Placental pericyte (primary cell): ENCODE results near the gene LZTS2. TPM values are rescaled to one million over a fixed set of nuclear protein-coding genes. Genes with fewer than 3 reads are reported as not detected.

Experiments used
- small RNA-seq: library from RNA; depleted of rRNA; stranded (forward); fragments of <200 nt; gene quantifications from one replicate; pipeline ENCODE3, GENCODE V24; 2012; ENCODE audit warnings: low replicate concordance
- total RNA-seq: library from RNA; depleted of rRNA; stranded (reverse); fragments of >200 nt; gene quantifications from 2 replicates; pipeline ENCODE4 v1.2.3, GENCODE V29; 2012

Gene LZTS2
- 77.5 and 91.2 TPM in 2 replicates for total RNA-seq

GRCh38 chr10:100999742-101000126 is at the start of gene LZTS2:
Gene LZTS2, plus strand, starts transcription at chr10:100999808. Its CDS starts 2,731 bp downstream, at chr10:101002539.

GRCh38 chr10:100969187-100970075 is 30.2 kb upstream of the LZTS2 start, which contains the start of gene SEMA4G:
Gene SEMA4G, plus strand, starts transcription at chr10:100969504. Its CDS starts 3,409 bp downstream, at chr10:100972913.

GRCh38 chr10:100986952-100987684 is 12.5 kb upstream of the LZTS2 start, which contains the start of the genes MRPL43 and TWNK:
Gene MRPL43, minus strand, starts transcription at chr10:100987497. Its CDS starts 54 bp downstream, at chr10:100987443.
Gene TWNK, plus strand, starts transcription at chr10:100987543. Its CDS starts 668 bp downstream, at chr10:100988211.

GRCh38 chr10:101031128-101031795 is 31.7 kb downstream of the LZTS2 start, which contains the start of the genes PDZD7 and SFXN3:
Gene PDZD7, minus strand, starts transcription at chr10:101031129. Its CDS starts 910 bp downstream, at chr10:101030219.
Gene SFXN3, plus strand, starts transcription at chr10:101031234. Its CDS starts 3,461 bp downstream, at chr10:101034695.

Small RNA genes lying within 50 kb of the gene (small RNA-seq; reads per million reads assigned to genes)
- not detected for gene MIR608

Other genes starting within 250 kb of the LZTS2 start
- 26.7 and 52.3 TPM in 2 replicates for gene SLF2, start 86.8 kb upstream of the LZTS2 start, total RNA-seq
- gene SEMA4G, start 30.3 kb upstream of the LZTS2 start, total RNA-seq: 0.66 and 1.0 TPM in 2 replicates
- 53.2 and 66.9 TPM in 2 replicates for gene MRPL43, start 12.3 kb upstream of the LZTS2 start, total RNA-seq
- 5.6 and 6.1 TPM in 2 replicates for gene TWNK, start 12.3 kb upstream of the LZTS2 start, total RNA-seq
- gene PDZD7, start 31.3 kb downstream of the LZTS2 start, total RNA-seq: 0.22 and 0.57 TPM in 2 replicates
- gene SFXN3, start 31.4 kb downstream of the LZTS2 start, total RNA-seq: 67.0 and 145 TPM in 2 replicates
- 7.9 and 12.2 TPM in 2 replicates for gene KAZALD1, start 62.2 kb downstream of the LZTS2 start, total RNA-seq
- gene TLX1, start 131.5 kb downstream of the LZTS2 start, total RNA-seq: not detected in 2 replicates
- gene LBX1, start 229.7 kb downstream of the LZTS2 start, total RNA-seq: not detected in 2 replicates